Measurements from ENCODE around the gene POR. TPM values are rescaled to one million over a fixed set of nuclear protein-coding genes. Genes with fewer than 3 reads are reported as not detected.

POR gene
- polyA plus RNA-seq, 1 donor = 53.7 TPM

DNA sequence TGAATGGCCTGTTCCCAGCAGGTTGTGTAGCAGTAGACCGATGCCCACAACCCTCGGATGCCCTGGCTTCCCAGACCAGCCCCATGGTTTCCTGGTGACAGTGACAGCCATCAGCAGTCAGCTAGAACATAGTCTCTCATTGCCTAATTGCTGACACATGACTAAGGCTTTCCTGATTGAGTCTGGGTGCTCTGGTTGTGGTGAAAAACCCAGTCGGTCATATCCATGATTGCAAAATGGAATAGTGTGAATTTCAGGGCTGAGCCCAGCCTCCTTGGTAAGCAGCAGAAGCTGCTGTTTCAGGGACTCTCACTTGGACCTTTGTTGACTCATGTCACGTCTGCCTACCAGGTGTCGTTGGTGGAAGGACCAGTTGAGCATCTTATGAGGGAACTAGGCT lies 36.6 kb downstream of the POR start:
- DNase-seq = no peak

DNA sequence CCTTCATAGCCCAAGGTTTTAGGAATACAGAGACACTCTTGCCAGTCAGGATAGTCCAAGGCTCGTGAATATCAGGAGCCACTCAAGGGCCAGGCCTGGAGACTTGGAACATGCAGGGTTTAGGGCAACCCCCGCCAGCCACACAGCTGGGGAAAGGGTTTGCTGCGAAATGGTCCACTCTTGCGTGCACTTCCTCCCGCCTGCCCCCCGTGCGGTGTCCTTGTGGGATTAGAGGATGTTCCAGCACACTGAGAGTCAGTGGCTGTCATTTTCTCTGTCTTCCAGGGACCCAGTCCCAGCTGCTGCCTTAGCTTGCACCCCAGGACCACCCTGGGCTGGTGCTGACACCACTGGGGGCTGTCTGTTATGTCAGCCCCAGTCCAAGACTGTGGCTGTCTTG lies 38.5 kb downstream of the POR start:
- DNase-seq = no peak

DNA sequence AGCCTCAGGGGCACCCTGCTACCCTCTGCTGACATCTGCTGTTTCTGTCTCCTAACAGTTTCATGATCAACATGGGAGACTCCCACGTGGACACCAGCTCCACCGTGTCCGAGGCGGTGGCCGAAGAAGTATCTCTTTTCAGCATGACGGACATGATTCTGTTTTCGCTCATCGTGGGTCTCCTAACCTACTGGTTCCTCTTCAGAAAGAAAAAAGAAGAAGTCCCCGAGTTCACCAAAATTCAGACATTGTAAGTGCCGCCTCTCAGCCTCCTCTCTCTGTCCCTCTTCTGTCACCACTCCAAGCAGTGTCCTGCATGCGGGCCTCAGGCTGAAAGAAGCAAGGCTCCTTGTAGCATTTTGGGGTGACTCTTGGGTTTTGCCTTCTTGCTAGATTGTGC lies 39.0 kb downstream of the POR start:
- DNase-seq = no peak

DNA sequence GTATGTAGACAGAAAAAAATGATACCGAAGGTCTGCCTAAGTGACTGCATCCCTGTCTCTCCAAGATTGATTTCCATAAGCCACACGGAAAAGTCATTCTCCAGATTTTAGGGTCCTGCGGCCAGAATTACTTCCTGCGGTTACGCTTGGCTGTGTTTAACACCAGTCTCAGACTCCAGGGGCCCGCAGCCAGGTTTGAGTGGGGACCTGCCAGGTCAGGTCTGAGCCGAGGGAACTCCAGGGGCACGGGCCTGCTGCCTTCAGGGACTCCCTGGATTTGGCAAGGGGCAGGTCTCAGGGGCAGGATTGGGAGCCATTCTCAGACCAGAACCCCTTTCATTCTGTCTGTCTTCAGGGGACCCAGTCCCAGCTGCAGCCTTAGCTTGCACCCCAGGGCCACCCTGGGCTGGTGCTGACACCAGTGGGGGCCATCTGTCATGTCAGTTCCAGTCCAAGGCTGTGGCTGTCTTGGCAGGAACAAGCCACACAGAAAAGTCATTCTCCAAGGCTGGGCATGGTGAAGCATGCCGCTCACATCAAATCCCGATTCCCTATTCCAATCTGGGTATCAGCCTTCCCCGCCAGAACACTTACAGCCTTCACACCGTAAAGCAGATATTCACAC lies 40.5 kb downstream of the POR start:
- no peak for DNase-seq

DNA sequence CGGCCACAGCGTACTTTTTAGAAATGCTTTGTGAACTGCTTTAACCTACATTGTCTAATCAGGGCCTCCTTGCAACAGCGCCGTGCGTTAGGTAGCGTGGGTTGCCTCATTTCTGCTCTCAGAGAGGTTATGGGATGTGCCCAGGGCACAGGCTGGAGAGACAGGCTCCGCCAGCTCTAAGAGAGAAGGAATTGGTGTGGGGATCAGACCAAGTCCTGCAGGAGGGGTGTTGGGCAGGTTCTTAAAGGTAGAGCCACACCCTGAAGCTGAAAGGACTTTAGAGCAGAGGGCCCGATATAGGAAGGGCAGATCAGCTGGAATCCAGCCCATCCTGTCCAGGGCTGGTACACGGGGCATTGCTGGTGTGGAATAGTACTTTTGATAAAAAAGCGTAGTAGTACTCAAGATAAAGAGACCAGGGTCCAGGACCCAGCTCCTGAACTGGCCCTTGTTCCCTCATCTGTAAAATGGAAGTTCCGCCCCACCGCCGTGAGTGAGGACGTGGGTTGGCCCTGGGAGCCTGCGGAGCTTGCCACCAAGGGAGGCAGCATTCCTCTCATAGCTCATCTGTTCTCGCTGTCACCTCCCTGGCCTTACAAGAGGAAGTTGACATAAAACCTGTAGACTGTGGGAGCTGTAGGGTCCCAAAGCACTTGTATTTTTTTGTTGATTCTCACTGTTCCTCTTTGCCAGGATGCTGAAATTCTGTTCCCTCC lies 42.2 kb downstream of the POR start:
- DNase-seq = no peak

DNA sequence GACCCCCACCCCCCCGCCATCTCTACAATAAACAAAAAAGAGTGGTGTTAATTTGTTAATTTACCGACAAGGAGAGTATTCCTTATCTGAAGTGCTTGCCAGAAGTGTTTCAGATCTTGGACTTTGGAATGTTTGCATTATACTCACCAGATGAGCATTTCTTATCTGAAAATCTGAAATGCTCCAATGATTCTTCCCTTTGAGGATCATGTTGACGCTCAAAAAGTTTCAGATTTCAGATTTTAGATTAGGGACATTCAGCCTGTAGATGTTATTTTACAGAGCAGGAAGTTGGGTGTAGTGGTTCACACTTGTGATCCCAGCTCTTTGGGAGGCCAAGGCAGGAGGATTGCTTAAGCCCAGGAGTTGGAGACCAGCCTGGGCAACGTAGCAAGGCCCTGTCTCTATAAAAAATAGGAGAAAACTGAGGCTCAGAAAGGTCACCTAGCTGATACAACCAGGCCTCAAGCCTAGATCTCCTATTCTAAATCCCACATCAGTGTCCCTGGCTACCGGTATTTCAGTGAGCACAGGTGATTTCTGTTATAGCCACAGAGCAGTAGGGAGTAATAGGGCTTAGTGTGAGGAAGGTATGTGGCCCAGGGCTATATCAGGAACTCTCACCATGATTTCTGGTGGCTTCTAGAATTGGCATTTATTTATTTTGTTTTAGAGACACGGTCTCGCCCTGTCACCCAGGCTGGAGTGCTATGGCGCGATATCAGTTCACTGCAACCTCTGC lies 44.0 kb downstream of the POR start:
- no peak for DNase-seq

DNA sequence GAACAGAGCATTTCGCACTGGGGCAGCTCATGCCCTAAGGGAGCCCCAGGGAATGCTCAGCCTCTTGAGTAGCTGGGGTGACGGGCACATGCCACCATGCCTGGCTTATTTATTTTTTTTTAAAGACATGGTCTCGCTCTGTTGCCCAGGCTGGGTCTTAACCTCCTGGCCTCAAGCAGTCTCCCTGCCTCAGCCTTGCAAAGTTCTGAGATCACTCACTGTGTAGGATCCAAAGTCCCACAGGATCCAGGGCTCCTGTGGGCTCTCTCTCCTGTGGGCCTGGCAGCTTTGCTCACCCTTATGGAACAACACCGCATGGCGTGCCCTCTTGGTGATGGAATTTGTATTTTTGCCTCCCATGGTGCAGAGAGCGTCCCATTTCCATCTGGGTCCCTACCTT lies 45.4 kb downstream of the POR start:
- DNase-seq = no peak

DNA sequence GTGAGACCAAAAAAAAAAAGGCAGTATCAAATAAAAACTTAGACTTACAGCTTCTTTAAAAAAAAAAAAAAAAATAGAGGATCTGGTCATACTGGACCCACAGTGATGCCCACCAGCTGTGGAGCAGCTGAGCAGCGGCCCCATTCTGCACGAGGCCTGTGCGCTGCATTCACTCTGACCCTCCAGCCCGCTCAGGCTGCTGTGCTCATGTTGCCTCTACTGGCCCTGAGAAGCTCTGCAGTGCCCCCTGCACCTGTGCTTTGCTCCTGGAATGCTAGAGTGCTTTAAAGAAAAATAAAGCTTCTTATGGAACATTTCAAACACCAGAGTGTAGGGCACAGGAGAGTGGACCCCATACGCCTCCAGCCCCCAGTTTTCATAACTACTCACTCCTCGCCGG lies 46.3 kb downstream of the POR start:
- DNase-seq = no peak

DNA sequence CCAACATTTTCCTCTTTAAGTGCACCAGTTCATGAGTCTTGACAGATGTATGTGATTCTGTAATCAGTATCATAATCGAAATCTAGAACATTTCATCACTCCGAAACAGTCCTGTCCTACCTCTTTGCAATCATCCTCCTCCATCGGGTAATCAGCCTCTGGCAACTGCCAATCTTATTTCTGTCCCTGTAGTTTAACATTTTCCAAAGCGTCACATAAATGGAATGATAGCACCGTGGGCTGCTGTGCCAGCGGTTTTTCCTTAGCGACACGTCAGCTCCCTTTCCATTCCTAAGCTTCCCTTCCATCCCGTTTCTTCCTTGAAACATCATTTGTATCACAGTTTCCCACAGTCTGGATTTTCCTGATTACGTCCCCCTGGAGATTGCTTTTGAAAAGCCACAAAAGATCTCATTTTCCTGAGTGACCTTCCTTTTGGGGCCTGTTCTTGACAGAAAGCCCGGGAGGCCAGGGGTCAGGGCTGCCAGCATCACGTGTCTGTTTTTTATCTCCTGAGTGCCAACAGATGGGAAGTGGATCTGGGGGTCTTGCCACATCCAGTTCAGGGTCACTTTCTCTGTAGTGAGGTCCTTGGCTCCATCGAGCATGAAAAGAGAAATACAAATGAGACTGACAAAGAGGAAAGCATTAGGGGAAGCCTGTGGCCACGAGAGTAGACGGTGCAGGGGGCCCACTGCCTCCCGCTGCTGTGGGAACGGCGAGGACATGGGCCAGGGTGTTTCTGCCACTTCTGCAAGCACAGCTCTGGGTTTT lies 47.8 kb downstream of the POR start:
- no peak for DNase-seq

DNA sequence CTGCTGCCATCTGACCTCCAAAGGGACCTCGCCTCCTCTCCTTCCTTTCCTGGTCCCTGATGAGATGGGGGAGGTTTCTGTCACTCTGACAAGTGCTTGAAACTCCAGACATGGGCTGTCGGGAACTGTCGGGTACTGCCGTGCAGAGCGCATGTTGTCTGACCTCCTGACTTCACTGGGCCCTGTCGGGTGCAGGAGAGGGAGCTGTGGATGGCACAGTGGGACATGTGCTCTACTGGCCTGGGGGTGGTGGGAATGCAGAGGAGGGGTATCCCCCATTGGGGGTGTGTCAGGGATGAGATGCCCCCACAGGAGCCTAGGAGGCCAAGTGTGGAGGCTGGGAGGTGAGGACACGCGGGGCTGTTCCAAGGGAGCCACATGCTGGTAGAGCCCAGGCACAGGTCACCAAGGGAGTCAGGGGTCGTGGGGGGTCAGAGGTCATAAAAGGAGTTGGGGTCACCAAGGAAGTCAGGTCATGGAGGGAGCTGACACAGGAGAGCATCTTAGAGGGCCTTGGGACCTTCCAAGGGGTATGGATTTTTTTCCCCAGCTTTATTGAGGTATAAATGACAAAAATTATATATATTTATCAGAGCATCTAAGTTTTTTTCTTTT lies 48.5 kb downstream of the POR start:
- DNase-seq = no peak

DNA sequence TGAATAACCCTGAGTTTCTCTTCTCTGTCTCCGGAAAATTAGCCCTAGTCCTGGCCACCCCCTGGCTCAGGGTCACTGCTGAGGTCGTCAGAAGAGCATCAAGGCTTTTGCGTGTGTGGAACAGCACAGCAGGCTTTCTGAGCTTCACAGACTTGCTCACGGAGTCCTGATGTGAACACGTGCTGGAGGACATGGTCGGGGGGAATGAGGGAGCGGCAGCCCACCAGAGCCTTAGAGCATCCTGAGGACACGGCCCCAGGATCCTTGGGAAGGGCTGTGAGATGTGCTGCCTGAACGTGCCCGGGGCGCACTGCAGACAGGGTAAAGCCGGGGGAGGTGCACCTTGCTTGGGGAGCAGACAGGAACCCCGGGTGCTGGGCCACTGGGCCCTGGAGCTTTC lies 50.7 kb downstream of the POR start:
- DNase-seq = no peak

DNA sequence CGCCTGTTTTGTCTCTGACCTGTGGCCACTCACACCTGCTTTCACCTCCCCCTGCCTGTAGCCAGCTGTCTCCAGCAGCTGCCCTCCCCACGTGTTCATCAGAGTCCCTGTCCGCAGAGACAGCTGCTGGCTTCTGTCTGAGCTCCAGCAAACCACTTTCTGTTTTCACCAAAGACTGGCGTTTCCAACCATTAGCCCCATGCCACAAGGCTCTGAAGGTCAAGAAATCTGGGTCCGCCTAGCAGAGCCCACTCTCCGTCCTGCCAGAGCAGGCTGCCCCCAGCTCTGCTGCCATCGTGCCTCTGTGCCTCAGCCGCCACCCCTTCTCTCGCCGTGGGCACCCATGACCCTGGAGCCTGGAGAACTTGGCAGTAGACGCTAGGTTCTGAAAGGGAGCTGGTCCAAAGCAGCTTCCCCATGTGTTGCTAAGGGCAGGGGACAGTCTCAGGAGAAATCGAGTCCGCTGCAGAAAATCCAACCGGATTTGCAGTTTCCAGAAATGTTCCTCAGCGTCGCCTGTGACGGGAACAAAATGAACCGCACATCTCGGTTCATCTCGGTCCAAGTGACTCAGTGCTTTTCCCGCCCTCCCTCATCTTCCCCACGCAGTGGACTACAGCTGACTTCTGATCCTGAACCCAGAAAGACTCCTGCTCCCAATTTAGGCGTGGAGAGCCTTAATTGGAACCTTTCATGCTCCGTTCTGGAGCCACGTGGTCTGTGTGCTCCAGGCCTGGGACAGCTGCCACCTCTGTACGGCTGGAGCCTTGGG lies 51.4 kb downstream of the POR start:
- DNase-seq = no peak

DNA sequence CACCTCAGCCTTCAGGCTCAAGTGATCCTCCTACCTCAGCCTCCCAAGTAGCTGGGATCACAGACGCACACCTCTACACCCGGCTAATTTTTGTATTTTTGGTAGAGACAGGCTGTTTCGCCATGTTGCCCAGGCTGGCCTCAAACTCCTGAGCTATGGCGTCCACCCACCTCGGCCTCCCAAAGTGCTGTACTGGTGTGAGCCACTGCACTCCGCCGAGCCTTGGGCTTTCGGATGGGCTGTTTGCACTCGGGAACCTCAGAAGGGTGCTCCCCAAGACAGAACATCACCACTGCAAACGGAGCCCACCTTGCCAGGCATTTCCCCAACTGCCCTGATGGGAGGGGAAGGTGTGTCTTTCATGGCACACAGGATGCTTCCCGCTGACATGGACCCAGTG lies 52.1 kb downstream of the POR start:
- no peak for DNase-seq

DNA sequence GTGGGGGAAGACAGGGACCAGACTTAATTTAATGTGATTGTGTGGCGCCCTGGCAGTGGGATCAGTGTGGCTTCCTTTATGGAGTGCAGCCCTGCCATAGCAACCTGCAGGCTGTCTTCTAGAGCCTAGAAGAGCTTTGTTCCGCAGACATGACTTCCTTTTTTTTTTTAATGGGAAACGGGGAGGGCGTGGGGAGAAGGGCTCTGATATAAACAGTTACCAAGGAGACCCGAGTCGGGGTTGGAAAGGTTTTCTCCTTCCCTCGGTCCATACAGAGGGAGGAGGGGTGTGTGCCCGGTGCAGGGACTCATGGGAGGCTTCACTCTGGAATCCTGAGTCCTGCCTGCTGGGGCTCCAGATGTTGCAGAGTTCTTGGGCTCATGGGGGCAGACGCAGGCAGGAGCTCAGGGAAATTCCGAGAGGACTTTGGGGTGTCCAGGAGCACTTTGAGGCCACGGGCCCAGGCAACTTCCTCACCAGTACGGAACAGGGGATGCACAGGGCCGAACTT lies 52.6 kb downstream of the POR start:
- peak; percentile 78 for DNase-seq

DNA sequence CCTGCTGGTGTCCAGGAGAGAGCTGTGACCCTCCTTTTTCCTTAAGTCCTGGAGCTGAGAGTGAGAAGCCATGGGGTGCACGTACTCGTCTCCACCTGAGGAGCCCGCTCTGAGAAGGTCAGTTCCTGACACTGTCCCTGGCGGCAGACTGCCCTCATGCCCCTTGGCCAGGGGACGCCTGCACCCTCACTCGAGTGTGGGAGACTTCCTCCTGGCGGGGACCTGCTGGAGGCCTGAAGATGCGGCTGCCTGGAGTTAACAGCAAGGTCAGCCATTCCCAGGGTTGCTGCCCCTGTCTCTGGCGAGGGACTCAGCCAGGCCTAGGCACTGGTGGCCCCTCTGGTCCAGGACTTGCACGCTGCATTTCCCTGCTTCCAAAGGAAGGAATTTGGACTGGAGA lies 53.1 kb downstream of the POR start:
- no peak for DNase-seq

DNA sequence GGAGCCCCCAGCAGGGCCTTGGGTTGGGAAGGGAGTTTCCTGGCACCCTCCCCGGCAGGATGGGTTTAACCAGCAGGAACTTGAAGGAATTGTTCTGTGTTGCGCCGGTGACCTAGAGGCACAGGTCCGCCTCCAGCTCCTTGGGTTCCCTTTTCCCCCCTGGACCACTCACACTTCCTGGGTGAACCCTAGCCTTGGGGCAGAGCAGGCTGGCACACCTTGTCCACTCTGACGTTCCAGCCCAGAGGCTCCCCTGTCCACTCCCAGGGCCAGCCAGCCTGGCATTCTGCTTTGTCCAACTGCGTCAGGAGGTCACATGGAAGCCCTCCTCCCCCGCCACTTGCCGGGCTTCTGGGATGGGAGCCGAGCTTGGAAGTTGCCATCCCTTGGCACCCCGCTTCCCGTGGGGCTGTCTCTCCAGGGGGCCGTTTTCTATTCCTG lies 53.6 kb downstream of the POR start:
- DNase-seq = no peak

DNA sequence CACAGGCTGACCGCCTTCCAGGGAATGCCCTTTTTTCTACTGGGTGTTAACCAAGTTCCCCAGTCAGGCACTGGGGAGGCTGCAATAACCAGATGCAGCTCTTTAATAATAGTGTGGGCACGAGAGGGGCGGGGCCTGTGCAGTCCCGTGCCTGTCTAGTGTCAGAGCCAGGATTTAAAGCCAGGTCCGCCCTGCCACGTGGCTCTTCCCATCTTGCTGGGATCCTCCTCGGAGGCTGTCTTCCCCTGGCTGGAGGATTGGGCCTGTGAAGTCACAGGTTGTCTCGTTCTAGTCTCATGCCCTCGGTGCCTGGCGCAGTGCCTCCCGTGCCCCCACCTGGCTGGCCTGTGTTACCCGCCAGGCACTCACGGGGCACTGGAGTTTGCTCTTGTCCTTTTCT lies 54.2 kb downstream of the POR start:
- no peak for DNase-seq

DNA sequence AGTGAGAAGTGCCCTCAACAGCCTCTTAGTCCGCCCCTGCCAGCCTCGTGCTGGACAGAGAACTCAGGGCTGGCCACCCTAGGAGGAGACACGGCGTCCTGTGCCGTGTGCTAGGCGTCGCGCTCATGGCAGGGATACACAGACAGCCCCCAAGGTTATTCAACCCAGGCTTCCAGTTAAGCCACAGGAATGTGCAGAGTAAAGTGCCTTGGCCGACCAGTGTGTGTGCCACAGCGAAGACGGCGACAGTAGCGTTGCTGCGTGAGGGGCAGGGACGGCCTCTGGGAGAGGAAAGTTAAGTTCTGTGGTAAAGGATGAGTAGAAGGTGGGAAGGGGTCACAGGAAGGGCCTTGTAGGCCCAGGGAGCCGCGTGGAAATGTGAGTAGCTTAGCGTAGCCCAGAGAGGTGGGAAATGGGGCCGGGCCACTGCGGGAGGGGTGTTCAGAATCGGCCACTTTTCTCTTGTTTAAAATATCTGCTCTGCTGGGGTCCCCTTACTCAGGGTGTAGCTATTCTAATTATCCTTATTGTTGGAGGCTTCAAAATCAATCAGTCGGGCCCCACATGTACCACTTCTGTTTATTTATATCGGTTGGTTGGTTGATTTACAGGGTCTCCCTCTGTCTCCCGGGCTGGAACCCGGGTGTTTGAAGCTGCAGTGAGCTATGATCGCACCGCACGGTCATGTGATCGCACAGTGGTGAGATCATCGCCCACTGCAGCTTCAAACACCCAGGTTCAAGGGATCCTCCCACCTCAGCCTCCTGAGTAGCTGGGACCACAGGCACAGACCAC lies 54.9 kb downstream of the POR start:
- no peak for DNase-seq

DNA sequence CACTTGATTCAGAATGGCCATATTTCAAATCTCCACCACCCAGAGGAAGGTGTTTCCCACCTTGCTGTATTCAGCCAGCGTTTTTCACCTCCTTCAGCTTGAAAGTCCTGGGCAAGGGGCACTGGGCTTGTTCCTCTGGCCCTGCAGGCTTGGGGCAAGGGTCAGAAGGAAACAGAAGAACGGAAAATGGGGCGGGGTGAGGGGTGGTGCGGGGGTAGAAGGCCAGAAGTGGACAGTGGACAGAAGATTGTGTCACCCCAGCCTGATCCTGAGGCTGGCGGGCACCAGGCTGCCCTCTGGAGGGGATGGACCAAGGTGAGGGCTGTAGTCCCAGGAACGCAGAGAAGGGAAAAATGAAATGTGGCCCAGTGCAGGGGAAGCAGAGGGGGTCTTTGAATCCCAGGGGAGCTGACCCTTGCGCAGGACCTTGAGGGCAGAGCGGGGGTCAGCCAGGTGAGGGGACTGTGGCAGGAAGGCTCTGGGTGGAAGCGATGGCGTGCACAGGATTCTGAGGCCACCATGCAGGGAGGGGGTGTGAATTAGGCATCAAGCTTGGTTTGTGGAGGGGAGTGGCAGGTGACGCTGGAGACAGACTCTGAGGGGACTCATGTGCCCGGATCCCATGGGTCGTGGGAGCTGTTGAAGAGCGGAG lies 56.5 kb downstream of the POR start:
- DNase-seq = no peak

Measured in left kidney (tissue), 2 donors.